ENCODE measurements around the gene CPLANE1. TPM values are rescaled to one million over a fixed set of nuclear protein-coding genes. Genes with fewer than 3 reads are reported as not detected.

CPLANE1 gene
- total RNA-seq, 4 donors from 2014 or later, result 18.1 to 67.7 (median 24.2) TPM

GRCh38 chr5:37248421-37248969, 681 bp downstream of the CPLANE1 start:
- Histone ChIP-seq H3K36me3 (no peaks in the 10 kb centered on the region), H3K4me1 (peaks cover 5 to 25% (median 13%) of the 10 kb centered on the region in 4 donors), H3K27me3 (no peaks in the 10 kb centered on the region), H3K9me3 (no peaks in the 10 kb centered on the region), H3K4me3 (peak overlapping the region; percentile 60 to 86 (median 74)), H3K27ac (peak overlapping the region; percentile 84 to 90 (median 90))
- intact Hi-C loops (cut with DNase I; ENCODE audit: low total_unique reads), result no loop called here
- no peak for TF ChIP-seq EP300 (IDR thresholded peaks at IDR 0.05; ENCODE audit: low read depth)
- no peak for TF ChIP-seq POLR2AphosphoS5 (IDR thresholded peaks at IDR 0.05)
- TF ChIP-seq, protein P1, sequence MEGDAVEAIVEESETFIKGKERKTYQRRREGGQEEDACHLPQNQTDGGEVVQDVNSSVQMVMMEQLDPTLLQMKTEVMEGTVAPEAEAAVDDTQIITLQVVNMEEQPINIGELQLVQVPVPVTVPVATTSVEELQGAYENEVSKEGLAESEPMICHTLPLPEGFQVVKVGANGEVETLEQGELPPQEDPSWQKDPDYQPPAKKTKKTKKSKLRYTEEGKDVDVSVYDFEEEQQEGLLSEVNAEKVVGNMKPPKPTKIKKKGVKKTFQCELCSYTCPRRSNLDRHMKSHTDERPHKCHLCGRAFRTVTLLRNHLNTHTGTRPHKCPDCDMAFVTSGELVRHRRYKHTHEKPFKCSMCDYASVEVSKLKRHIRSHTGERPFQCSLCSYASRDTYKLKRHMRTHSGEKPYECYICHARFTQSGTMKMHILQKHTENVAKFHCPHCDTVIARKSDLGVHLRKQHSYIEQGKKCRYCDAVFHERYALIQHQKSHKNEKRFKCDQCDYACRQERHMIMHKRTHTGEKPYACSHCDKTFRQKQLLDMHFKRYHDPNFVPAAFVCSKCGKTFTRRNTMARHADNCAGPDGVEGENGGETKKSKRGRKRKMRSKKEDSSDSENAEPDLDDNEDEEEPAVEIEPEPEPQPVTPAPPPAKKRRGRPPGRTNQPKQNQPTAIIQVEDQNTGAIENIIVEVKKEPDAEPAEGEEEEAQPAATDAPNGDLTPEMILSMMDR (IDR thresholded peaks at IDR 0.05), result no peak
- TF ChIP-seq POLR2A (IDR thresholded peaks at IDR 0.05), result no peak
- 7 to 11% methylated on average over 7 to 19 of the region's 19 CpGs for WGBS, 2 donors (ENCODE audit: low coverage in 1 of 2)
- DNase-seq, result no peak
- in situ Hi-C loops (cut with MboI; ENCODE audit: low pct_ligation_motif_present in 1 of 4, low pct_unique_long_range_greater_than_20kb in 1 of 4, low sequenced_read_pairs in 3 of 4), result no loop called here

DNA sequence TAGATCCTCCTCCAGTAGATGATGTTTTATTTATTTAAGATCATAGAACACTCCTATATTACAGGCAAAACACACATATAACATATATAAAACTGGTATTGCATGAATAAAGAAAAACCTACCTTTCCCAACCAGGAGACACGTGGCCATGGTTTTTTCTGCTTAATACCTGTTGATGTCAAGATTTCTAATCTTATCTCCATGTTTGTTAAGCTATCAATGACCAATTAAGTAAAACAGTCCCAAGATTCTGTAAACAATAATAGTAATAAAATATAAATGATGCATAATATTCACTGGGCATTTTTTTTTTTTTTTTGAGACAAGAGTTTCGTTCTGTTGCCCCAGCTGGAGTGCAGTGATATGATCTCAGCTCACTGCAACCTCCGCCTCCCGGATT, 1.7 kb downstream of the CPLANE1 start:
- Histone ChIP-seq H3K27ac (no peak overlapping the region), H3K9me3 (no peaks in the 10 kb centered on the region), H3K4me3 (no peak overlapping the region), H3K36me3 (no peaks in the 10 kb centered on the region), H3K4me1 (peaks cover 5 to 25% (median 13%) of the 10 kb centered on the region in 4 donors), H3K27me3 (no peaks in the 10 kb centered on the region)
- WGBS, 2 donors (ENCODE audit: low coverage in 1 of 2), result 91 to 96% methylated on average over 2 to 4 of the region's 4 CpGs
- in situ Hi-C loops (cut with MboI; ENCODE audit: low pct_ligation_motif_present in 1 of 4, low pct_unique_long_range_greater_than_20kb in 1 of 4, low sequenced_read_pairs in 3 of 4), result no loop called here
- intact Hi-C loops (cut with DNase I; ENCODE audit: low total_unique reads), result no loop called here
- no peak for DNase-seq
- no peak for TF ChIP-seq POLR2A (IDR thresholded peaks at IDR 0.05)
- TF ChIP-seq, protein P1 (IDR thresholded peaks at IDR 0.05), result no peak
- TF ChIP-seq EP300 (IDR thresholded peaks at IDR 0.05; ENCODE audit: low read depth), result no peak
- no peak for TF ChIP-seq POLR2AphosphoS5 (IDR thresholded peaks at IDR 0.05)

DNA sequence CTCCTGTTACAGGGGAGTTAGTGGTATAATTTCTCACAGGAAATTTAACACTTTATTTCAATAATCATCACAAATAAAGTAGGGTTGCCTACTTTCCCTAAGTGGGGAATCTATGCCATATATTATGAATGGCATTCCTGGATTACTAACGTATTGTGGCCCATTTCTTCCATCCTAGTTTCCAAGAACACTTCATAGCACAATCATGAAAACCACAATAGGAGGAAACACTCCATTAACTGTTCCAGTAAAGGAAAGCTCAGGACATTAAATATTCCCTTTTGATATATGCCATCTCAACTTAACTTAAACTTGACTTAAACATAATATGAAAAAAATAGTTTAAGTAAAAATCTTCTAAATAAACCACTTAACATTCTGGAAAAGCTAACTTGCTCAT, 2.1 kb downstream of the CPLANE1 start:
- Histone ChIP-seq H3K4me1 (peaks cover 5 to 25% (median 13%) of the 10 kb centered on the region in 4 donors), H3K27me3 (no peaks in the 10 kb centered on the region), H3K36me3 (no peaks in the 10 kb centered on the region), H3K4me3 (no peak overlapping the region), H3K9me3 (no peaks in the 10 kb centered on the region), H3K27ac (no peak overlapping the region)
- TF ChIP-seq POLR2AphosphoS5 (IDR thresholded peaks at IDR 0.05) (no peak), POLR2A (IDR thresholded peaks at IDR 0.05) (no peak), EP300 (IDR thresholded peaks at IDR 0.05; ENCODE audit: low read depth) (no peak)
- TF ChIP-seq, protein P1 (IDR thresholded peaks at IDR 0.05), result no peak
- intact Hi-C loops (cut with DNase I; ENCODE audit: low total_unique reads) (no loop called here), in situ Hi-C loops (cut with MboI; ENCODE audit: low pct_ligation_motif_present in 1 of 4, low pct_unique_long_range_greater_than_20kb in 1 of 4, low sequenced_read_pairs in 3 of 4) (no loop called here)
- no peak for DNase-seq
- 60 to 70% methylated on average over 1 of the region's 1 CpG for WGBS, 2 donors (ENCODE audit: low coverage in 1 of 2)

DNA sequence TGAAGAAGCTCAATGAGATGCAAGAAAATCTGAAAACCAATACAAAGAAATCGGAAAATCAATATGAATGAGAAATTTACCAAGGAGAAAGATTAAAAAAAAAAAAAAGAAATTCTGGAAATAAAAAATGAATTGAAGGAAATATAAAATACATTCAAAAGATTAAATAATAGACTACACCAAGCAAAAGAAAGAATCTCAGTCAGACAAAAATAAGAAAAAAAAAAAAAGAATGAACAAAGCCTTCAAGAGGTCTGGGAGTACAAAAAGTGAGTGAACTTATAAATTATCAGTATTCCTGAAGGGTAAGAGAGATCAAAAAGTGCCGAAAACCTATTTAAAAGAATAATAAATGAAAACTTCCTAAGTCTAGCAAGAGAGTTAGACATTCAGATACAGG, 14.9 kb downstream of the CPLANE1 start:
- TF ChIP-seq EP300 (IDR thresholded peaks at IDR 0.05; ENCODE audit: low read depth), result no peak
- no peak for TF ChIP-seq POLR2A (IDR thresholded peaks at IDR 0.05)
- TF ChIP-seq, protein P1 (IDR thresholded peaks at IDR 0.05), result no peak
- TF ChIP-seq POLR2AphosphoS5 (IDR thresholded peaks at IDR 0.05), result no peak
- in situ Hi-C loops (cut with MboI; ENCODE audit: low pct_ligation_motif_present in 1 of 4, low pct_unique_long_range_greater_than_20kb in 1 of 4, low sequenced_read_pairs in 3 of 4), result no loop called here
- H3K9me3 ChIP-seq, result no peaks in the 10 kb centered on the region
- H3K4me3 ChIP-seq, result no peak overlapping the region
- peaks cover 0 to 31% (median 13%) of the 10 kb centered on the region in 4 donors for H3K36me3 ChIP-seq
- no peaks in the 10 kb centered on the region for H3K27me3 ChIP-seq
- 96 to 97% methylated on average over 2 of the region's 2 CpGs for WGBS, 2 donors (ENCODE audit: low coverage in 1 of 2)
- H3K27ac ChIP-seq, result no peak overlapping the region
- no peak for DNase-seq
- intact Hi-C loops (cut with DNase I; ENCODE audit: low total_unique reads), result no loop called here
- H3K4me1 ChIP-seq, result no peaks in the 10 kb centered on the region

Data from transverse colon (tissue), 4 donors.